WTC11 (cell line): ENCODE results near the gene C13orf46.

Source experiments
- NFATC4 ChIP-seq: fragments of 250-450 bp; sonication (Bioruptor Pico); IDR thresholded peaks from 2 replicates; pipeline ENCODE4 v1.9.0; 2021; ENCODE audit warnings: mild to moderate bottlenecking
- TF ChIP-seq, protein P1 (sequence below): fragments of 200-600 bp; IDR thresholded peaks from 2 replicates; pipeline ENCODE4 v1.8.0; 2022; ENCODE audit warnings: antibody characterized with exemption
- TF ChIP-seq, protein P2 (sequence below): sonication (generic); formaldehyde crosslinking; IDR thresholded peaks from 2 replicates; pipeline ENCODE4 v1.8.0; 2022; ENCODE audit warnings: mild to moderate bottlenecking, missing genetic modification reagents
- TF ChIP-seq, protein P3 (sequence below): sonication (generic); formaldehyde crosslinking; IDR thresholded peaks from 2 replicates; pipeline ENCODE4 v1.8.0; 2022; ENCODE audit warnings: mild to moderate bottlenecking, missing genetic modification reagents

DNA sequence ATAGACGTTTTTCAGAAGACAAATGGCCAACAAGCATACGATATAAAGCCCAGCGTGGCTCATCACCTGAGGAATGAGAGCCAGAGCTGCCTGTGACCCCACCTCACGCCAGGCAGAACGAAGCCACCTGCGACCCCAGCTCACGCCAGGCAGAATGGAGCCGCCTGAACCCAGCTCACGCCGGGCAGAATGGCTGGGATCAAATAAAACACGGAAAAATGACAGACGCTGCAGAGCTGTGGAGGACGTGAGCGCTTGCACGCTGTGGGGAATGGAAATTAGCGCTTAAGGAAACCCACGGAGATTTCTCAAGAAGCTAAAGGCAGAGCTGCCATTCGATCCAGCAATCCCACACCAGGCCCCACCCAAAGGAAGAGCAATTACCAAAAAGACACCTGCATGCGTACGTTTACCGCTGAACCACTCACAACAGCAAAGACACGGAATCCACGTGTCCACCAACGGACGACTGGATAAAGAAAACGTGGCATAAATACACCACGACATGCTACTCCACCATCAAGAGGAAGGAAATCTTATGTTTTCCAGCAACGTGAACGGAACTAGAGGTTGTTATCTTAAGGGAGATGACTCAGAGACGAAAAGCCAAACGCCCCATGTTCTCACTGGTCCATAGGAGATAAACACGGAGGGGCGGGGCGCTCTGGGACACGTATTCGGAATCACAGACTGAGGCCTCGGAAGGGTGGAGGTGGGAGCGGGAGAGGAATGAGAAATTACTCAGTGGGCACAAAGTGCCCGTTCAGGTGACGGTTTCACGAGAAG, 30.7 kb upstream of the C13orf46 start:
- TF ChIP-seq, protein P1, sequence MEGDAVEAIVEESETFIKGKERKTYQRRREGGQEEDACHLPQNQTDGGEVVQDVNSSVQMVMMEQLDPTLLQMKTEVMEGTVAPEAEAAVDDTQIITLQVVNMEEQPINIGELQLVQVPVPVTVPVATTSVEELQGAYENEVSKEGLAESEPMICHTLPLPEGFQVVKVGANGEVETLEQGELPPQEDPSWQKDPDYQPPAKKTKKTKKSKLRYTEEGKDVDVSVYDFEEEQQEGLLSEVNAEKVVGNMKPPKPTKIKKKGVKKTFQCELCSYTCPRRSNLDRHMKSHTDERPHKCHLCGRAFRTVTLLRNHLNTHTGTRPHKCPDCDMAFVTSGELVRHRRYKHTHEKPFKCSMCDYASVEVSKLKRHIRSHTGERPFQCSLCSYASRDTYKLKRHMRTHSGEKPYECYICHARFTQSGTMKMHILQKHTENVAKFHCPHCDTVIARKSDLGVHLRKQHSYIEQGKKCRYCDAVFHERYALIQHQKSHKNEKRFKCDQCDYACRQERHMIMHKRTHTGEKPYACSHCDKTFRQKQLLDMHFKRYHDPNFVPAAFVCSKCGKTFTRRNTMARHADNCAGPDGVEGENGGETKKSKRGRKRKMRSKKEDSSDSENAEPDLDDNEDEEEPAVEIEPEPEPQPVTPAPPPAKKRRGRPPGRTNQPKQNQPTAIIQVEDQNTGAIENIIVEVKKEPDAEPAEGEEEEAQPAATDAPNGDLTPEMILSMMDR: no peak
- TF ChIP-seq, protein P2, sequence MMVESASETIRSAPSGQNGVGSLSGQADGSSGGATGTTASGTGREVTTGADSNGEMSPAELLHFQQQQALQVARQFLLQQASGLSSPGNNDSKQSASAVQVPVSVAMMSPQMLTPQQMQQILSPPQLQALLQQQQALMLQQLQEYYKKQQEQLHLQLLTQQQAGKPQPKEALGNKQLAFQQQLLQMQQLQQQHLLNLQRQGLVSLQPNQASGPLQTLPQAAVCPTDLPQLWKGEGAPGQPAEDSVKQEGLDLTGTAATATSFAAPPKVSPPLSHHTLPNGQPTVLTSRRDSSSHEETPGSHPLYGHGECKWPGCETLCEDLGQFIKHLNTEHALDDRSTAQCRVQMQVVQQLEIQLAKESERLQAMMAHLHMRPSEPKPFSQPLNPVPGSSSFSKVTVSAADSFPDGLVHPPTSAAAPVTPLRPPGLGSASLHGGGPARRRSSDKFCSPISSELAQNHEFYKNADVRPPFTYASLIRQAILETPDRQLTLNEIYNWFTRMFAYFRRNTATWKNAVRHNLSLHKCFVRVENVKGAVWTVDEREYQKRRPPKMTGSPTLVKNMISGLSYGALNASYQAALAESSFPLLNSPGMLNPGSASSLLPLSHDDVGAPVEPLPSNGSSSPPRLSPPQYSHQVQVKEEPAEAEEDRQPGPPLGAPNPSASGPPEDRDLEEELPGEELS: no peak
- TF ChIP-seq, protein P3, sequence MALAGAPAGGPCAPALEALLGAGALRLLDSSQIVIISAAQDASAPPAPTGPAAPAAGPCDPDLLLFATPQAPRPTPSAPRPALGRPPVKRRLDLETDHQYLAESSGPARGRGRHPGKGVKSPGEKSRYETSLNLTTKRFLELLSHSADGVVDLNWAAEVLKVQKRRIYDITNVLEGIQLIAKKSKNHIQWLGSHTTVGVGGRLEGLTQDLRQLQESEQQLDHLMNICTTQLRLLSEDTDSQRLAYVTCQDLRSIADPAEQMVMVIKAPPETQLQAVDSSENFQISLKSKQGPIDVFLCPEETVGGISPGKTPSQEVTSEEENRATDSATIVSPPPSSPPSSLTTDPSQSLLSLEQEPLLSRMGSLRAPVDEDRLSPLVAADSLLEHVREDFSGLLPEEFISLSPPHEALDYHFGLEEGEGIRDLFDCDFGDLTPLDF: no peak
- TF ChIP-seq NFATC4 (CRISPR knock-in tag): no peak
